SK-N-SH (cell line): ENCODE measurements around the gene CHD5. TPM values are rescaled to one million over a fixed set of nuclear protein-coding genes. Genes with fewer than 3 reads are reported as not detected.

Experiments
- CTCF ChIA-PET: fragments of 300-600, 350-600 bp; formaldehyde crosslinking; extraction: SDS; loops from one replicate; lab custom pipeline; 2021; lab: Yijun Ruan, JAX
- POLR2A ChIA-PET: fragments of 350-600 bp; sonication (Branson Sonifier 250); formaldehyde crosslinking; extraction: SDS; loops from one replicate; lab custom pipeline; 2020; ENCODE audit warnings: antibody characterized with exemption, inconsistent platforms; lab: Yijun Ruan, JAX
- DNase-seq: peaks from one replicate; pipeline ENCODE4 v3.0.0; 2012
- H2AFZ ChIP-seq: fragments of 200-600 bp; sonication (generic); 2 replicates; pipeline ENCODE4 v1.8.1; 2016; ENCODE audit warnings: antibody characterized with exemption, mild to moderate bottlenecking, low read depth
- H3F3A ChIP-seq: fragments of 200-600 bp; sonication (generic); replicated peaks from 2 replicates; pipeline ENCODE3; 2016; ENCODE audit warnings: antibody characterized with exemption, mild to moderate bottlenecking; ENCODE audit not compliant: insufficient read depth
- H3K27ac ChIP-seq, 2 experiments: fragments of 200-500 bp in 1 of 2; fragments of 200-600 bp in 1 of 2; sonication (Bioruptor generic) in 1 of 2; sonication (generic), shearing (Covaris generic) in 1 of 2; 2 replicates each; pipeline versions ENCODE4 v1.5.1 to v1.6.1; 2014 to 2016; ENCODE audit warnings: low read depth in 2 of 2, inconsistent platforms in 1 of 2, low read length in 1 of 2, mild to moderate bottlenecking in 1 of 2, mixed read lengths in 1 of 2
- H3K27me3 ChIP-seq: fragments of 200-600 bp; sonication (generic), shearing (Covaris generic); 2 replicates; pipeline ENCODE4 v1.6.1; 2016; ENCODE audit warnings: mixed run types; ENCODE audit not compliant: insufficient read depth
- H3K36me3 ChIP-seq, 2 experiments: fragments of 200-500 bp in 1 of 2; fragments of 200-600 bp in 1 of 2; sonication (Bioruptor generic) in 1 of 2; sonication (generic) in 1 of 2; replicated peaks in 1 of 2; 2 replicates each; pipeline versions ENCODE3 to v1.5.1; 2014 to 2016; ENCODE audit warnings: low read length in 1 of 2, mild to moderate bottlenecking in 1 of 2; ENCODE audit not compliant: insufficient read depth in 2 of 2, control insufficient read depth in 1 of 2
- H3K4me1 ChIP-seq, 2 experiments: fragments of 200-500 bp in 1 of 2; fragments of 200-600 bp in 1 of 2; sonication (Bioruptor generic) in 1 of 2; sonication (generic), shearing (Covaris generic) in 1 of 2; 2 replicates each; pipeline versions ENCODE4 v1.5.1 to v1.6.1; 2014 to 2016; ENCODE audit warnings: low read depth in 1 of 2, low read length in 1 of 2, mixed run types in 1 of 2; ENCODE audit not compliant: insufficient read depth in 2 of 2, control insufficient read depth in 1 of 2
- H3K4me2 ChIP-seq: fragments of 200-600 bp; sonication (generic), shearing (Covaris generic); 2 replicates; pipeline ENCODE4 v1.6.1; 2017; ENCODE audit warnings: mixed run types
- H3K4me3 ChIP-seq, 2 experiments: fragments of 200-500 bp in 1 of 2; fragments of 200-600 bp in 1 of 2; sonication (Bioruptor generic) in 1 of 2; sonication (generic), shearing (Covaris generic) in 1 of 2; 2 replicates each; pipeline versions ENCODE4 v1.5.1 to v1.8.1; 2014 to 2016; ENCODE audit warnings: low read depth in 2 of 2, inconsistent platforms in 1 of 2, low read length in 1 of 2, mild to moderate bottlenecking in 1 of 2, mixed read lengths in 1 of 2, moderate library complexity in 1 of 2
- H3K79me2 ChIP-seq: fragments of 200-600 bp; sonication (generic); 2 replicates; pipeline ENCODE4 v1.8.1; 2017; ENCODE audit warnings: mild to moderate bottlenecking; ENCODE audit not compliant: insufficient read depth
- H3K9ac ChIP-seq: fragments of 200-600 bp; sonication (generic); 2 replicates; pipeline ENCODE4 v1.6.1; 2017; ENCODE audit warnings: mixed run types
- H3K9me2 ChIP-seq: fragments of 200-600 bp; sonication (generic); 2 replicates; pipeline ENCODE4 v1.6.1; 2017; ENCODE audit warnings: mixed run types
- H3K9me3 ChIP-seq: fragments of 200-600 bp; sonication (generic); 2 replicates; pipeline ENCODE4 v1.6.1; 2017; ENCODE audit warnings: mixed run types, mild to moderate bottlenecking, moderate library complexity
- H4K20me1 ChIP-seq: fragments of 200-600 bp; sonication (generic); 2 replicates; pipeline ENCODE4 v1.6.1; 2017; ENCODE audit warnings: mild to moderate bottlenecking, mixed run types; ENCODE audit not compliant: insufficient read depth
- ELF1 ChIP-seq: IDR thresholded peaks from 2 replicates; pipeline ENCODE4 v1.4.0; 2012
- EP300 ChIP-seq, 2 experiments: IDR thresholded peaks; 2 replicates each; pipeline versions ENCODE4 v1.4.0 to v1.6.1; 2012; ENCODE audit warnings: borderline replicate concordance in 1 of 2, low read depth in 1 of 2, low read length in 1 of 2
- EZH2phosphoT487 ChIP-seq: fragments of 200-600 bp; sonication (generic); IDR thresholded peaks from 2 replicates; pipeline ENCODE4 v1.6.1; 2017; ENCODE audit warnings: low read depth, mixed run types, mild to moderate bottlenecking, antibody characterized with exemption, moderate library complexity, borderline replicate concordance
- FOSL2 ChIP-seq: IDR thresholded peaks from 2 replicates; pipeline ENCODE4 v1.4.0; 2012; ENCODE audit warnings: low read depth, mild to moderate bottlenecking, moderate library complexity, borderline replicate concordance
- FOXM1 ChIP-seq: IDR thresholded peaks from 2 replicates; pipeline ENCODE4 v1.4.0; 2012; ENCODE audit warnings: low read depth, mild to moderate bottlenecking
- GATA2 ChIP-seq: sonication (generic); formaldehyde crosslinking; IDR thresholded peaks from 2 replicates; pipeline ENCODE4 v1.5.0; 2020; ENCODE audit warnings: mild to moderate bottlenecking, missing genetic modification reagents
- MEF2A ChIP-seq: IDR thresholded peaks from 2 replicates; pipeline ENCODE4 v1.4.0; 2012; ENCODE audit warnings: low read depth, borderline replicate concordance
- NFIC ChIP-seq: IDR thresholded peaks from 2 replicates; pipeline ENCODE4 v1.4.0; 2012; ENCODE audit warnings: borderline replicate concordance
- NRF1 ChIP-seq: IDR thresholded peaks from 2 replicates; pipeline ENCODE4 v1.6.1; 2012; ENCODE audit warnings: low read depth, mild to moderate bottlenecking, low read length
- POLR2AphosphoS5 ChIP-seq: IDR thresholded peaks from 2 replicates; pipeline ENCODE4 v1.6.1; 2012; ENCODE audit warnings: low read depth, low read length
- RCOR1 ChIP-seq: fragments of 150-350 bp; IDR thresholded peaks from 2 replicates; pipeline ENCODE4 v1.6.1; 2017; ENCODE audit warnings: antibody characterized with exemption, low read length
- SMC3 ChIP-seq: IDR thresholded peaks from 2 replicates; pipeline ENCODE4 v1.6.1; 2012; ENCODE audit warnings: low read depth, low read length, improper control_type of control experiment
- WGBS: methylation state at CpG from one replicate; pipeline ENCODE4 v1.1.6; 2017; ENCODE audit warnings: low lambda C conversion rate; 5-methylcytosine and 5-hydroxymethylcytosine counted together
- polyA plus RNA-seq, 3 experiments: library from polyadenylated mRNA; depleted of rRNA; stranded (reverse); fragments of >200 nt; gene quantifications; 2 replicates each; pipeline ENCODE4 v1.2.3, GENCODE V29; 2012
- TF ChIP-seq, protein P1 (sequence below): IDR thresholded peaks from 2 replicates; pipeline ENCODE4 v1.6.1; 2012; ENCODE audit warnings: mild to moderate bottlenecking, low read depth, low read length, moderate library complexity
- TF ChIP-seq, protein P2 (sequence below): fragments of 200-600 bp; sonication (generic); IDR thresholded peaks from 2 replicates; pipeline ENCODE4 v1.6.1; 2017; ENCODE audit warnings: antibody characterized with exemption, mild to moderate bottlenecking, moderate library complexity
- TF ChIP-seq, protein P3 (sequence below): IDR thresholded peaks from 2 replicates; pipeline ENCODE4 v1.4.0; 2012; ENCODE audit warnings: low read depth
- TF ChIP-seq, protein P4 (sequence below): IDR thresholded peaks from 2 replicates; pipeline ENCODE4 v1.4.0; 2012; ENCODE audit warnings: low read depth, borderline replicate concordance
- TF ChIP-seq, protein P5 (sequence below): fragments of 150-350 bp; IDR thresholded peaks from 2 replicates; pipeline ENCODE4 v1.6.1; 2016; ENCODE audit warnings: mild to moderate bottlenecking, low read depth, low read length

CHD5 gene
- polyA plus RNA-seq, 1 of the 3 experiments (the other 2 are of a cell fraction) = 0.26 TPM

DNA sequence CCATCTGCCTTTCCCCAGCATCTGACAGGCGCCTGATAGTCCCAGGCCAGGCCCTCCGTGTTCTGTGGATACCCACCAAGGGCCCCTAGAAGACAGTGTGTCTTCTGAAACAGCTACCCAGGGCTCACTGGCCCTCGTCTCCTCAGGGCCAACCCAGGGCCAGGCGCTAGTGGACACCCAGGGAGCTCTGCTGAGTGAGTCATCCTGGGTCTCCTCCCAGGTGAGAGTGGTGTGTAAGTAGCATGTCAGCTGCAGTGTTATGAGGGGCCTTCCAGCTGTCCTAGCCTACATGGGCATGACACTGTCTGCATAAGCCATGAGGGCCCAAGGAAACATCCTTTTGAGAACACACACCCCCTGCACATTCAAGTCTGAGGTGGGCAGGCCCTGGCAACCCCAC is 36.7 kb downstream of the CHD5 start:
- TF ChIP-seq POLR2AphosphoS5 = no peak
- TF ChIP-seq ELF1 = no peak
- TF ChIP-seq NFIC = no peak
- no peak for TF ChIP-seq FOXM1
- TF ChIP-seq GATA2 = no peak
- no peak for TF ChIP-seq FOSL2
- TF ChIP-seq, protein P1, sequence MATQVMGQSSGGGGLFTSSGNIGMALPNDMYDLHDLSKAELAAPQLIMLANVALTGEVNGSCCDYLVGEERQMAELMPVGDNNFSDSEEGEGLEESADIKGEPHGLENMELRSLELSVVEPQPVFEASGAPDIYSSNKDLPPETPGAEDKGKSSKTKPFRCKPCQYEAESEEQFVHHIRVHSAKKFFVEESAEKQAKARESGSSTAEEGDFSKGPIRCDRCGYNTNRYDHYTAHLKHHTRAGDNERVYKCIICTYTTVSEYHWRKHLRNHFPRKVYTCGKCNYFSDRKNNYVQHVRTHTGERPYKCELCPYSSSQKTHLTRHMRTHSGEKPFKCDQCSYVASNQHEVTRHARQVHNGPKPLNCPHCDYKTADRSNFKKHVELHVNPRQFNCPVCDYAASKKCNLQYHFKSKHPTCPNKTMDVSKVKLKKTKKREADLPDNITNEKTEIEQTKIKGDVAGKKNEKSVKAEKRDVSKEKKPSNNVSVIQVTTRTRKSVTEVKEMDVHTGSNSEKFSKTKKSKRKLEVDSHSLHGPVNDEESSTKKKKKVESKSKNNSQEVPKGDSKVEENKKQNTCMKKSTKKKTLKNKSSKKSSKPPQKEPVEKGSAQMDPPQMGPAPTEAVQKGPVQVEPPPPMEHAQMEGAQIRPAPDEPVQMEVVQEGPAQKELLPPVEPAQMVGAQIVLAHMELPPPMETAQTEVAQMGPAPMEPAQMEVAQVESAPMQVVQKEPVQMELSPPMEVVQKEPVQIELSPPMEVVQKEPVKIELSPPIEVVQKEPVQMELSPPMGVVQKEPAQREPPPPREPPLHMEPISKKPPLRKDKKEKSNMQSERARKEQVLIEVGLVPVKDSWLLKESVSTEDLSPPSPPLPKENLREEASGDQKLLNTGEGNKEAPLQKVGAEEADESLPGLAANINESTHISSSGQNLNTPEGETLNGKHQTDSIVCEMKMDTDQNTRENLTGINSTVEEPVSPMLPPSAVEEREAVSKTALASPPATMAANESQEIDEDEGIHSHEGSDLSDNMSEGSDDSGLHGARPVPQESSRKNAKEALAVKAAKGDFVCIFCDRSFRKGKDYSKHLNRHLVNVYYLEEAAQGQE = no peak
- no peak for TF ChIP-seq SMC3
- TF ChIP-seq, protein P2, sequence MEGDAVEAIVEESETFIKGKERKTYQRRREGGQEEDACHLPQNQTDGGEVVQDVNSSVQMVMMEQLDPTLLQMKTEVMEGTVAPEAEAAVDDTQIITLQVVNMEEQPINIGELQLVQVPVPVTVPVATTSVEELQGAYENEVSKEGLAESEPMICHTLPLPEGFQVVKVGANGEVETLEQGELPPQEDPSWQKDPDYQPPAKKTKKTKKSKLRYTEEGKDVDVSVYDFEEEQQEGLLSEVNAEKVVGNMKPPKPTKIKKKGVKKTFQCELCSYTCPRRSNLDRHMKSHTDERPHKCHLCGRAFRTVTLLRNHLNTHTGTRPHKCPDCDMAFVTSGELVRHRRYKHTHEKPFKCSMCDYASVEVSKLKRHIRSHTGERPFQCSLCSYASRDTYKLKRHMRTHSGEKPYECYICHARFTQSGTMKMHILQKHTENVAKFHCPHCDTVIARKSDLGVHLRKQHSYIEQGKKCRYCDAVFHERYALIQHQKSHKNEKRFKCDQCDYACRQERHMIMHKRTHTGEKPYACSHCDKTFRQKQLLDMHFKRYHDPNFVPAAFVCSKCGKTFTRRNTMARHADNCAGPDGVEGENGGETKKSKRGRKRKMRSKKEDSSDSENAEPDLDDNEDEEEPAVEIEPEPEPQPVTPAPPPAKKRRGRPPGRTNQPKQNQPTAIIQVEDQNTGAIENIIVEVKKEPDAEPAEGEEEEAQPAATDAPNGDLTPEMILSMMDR = no peak
- TF ChIP-seq NRF1 = no peak
- TF ChIP-seq, protein P3, sequence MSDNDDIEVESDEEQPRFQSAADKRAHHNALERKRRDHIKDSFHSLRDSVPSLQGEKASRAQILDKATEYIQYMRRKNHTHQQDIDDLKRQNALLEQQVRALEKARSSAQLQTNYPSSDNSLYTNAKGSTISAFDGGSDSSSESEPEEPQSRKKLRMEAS = no peak
- TF ChIP-seq, protein P4, sequence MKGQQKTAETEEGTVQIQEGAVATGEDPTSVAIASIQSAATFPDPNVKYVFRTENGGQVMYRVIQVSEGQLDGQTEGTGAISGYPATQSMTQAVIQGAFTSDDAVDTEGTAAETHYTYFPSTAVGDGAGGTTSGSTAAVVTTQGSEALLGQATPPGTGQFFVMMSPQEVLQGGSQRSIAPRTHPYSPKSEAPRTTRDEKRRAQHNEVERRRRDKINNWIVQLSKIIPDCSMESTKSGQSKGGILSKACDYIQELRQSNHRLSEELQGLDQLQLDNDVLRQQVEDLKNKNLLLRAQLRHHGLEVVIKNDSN = no peak
- no peak for TF ChIP-seq RCOR1
- no peak for TF ChIP-seq EP300 (IDR thresholded peaks at IDR 0.05; ENCODE audit: borderline replicate concordance in 1 of 2, low read depth in 1 of 2, low read length in 1 of 2)
- no peak for TF ChIP-seq MEF2A
- TF ChIP-seq, protein P5, sequence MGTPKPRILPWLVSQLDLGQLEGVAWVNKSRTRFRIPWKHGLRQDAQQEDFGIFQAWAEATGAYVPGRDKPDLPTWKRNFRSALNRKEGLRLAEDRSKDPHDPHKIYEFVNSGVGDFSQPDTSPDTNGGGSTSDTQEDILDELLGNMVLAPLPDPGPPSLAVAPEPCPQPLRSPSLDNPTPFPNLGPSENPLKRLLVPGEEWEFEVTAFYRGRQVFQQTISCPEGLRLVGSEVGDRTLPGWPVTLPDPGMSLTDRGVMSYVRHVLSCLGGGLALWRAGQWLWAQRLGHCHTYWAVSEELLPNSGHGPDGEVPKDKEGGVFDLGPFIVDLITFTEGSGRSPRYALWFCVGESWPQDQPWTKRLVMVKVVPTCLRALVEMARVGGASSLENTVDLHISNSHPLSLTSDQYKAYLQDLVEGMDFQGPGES = no peak
- TF ChIP-seq EZH2phosphoT487 = no peak
- TF ChIP-seq, all 33 proteins: peak for 0
- no peak overlapping the region for H3K9ac ChIP-seq
- no peaks in the 10 kb centered on the region for H3K79me2 ChIP-seq
- no peak overlapping the region for H3K4me3 ChIP-seq
- no peak overlapping the region for H3K4me2 ChIP-seq
- no peak for DNase-seq
- 57% methylated on average over 2 of the region's 4 CpGs for WGBS
- H3K9me2 ChIP-seq = no peaks in the 10 kb centered on the region
- CTCF ChIA-PET = no interaction called here
- no peaks in the 10 kb centered on the region for H3F3A ChIP-seq
- no peaks in the 10 kb centered on the region for H3K9me3 ChIP-seq
- peaks cover 0 to 2% of the 10 kb centered on the region in 2 experiments; a peak in 1 of 4 replicates for H3K4me1 ChIP-seq
- POLR2A ChIA-PET = no interaction called here
- H3K27ac ChIP-seq = no peak overlapping the region
- no peaks in the 10 kb centered on the region for H3K27me3 ChIP-seq
- H4K20me1 ChIP-seq = no peaks in the 10 kb centered on the region
- no peaks in the 10 kb centered on the region for H3K36me3 ChIP-seq
- H2AFZ ChIP-seq = no peak overlapping the region
